IPS-11a (cell line): Measurements from ENCODE around the gene NYAP1.
A peak's percentile ranks its signal among the peaks of the same experiment; 100 is the strongest.
"Not testable (repeated sequence)": the region's sequence is repeated elsewhere in the genome, so short reads cannot be mapped to it uniquely, and the experiment has no call there.

Experiments used
- H3K4me3 ChIP-seq: one replicate; pipeline ENCODE4 v1.5.1; 2013; ENCODE audit warnings: low read depth, low read length, control low read depth

NYAP1 gene

GRCh38 chr7:100540073-100540723 lies 56.5 kb downstream of the NYAP1 start:
- peak overlapping the region; percentile 57 for H3K4me3 ChIP-seq

- not testable (repeated sequence) for H3K4me3 ChIP-seq
Measured at GRCh38 chr7:100541309-100541708, 57.6 kb downstream of the NYAP1 start.

GRCh38 chr7:100543586-100543985 lies 59.9 kb downstream of the NYAP1 start:
- H3K4me3 ChIP-seq: no peak overlapping the region

- no peak overlapping the region for H3K4me3 ChIP-seq
Measured at GRCh38 chr7:100544386-100544785, 60.7 kb downstream of the NYAP1 start.
